ENCODE results near the gene PGAM1.

PGAM1 gene

DNA sequence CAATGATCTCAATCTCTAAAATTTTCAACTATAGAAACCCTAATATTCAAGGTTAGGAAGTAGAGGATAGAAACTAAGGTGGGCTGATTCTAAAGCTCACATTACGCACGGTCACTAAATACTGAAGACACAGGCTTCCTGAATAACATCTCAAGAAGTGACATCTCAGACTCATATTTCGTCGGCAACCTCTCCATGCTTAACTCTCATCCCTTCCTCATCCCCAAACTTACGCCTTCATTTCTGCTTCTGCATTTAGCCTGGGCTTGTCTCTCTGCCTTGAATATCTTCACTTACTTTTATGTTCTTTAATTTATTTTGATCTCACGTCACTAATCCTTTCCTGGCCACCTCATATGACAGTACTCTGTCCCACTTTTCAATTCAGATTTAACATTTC is 9.2 kb downstream of the PGAM1 start:
- no peak for DNase-seq (ENCODE audit: low spot score)
- Histone ChIP-seq H2BK120ac (ENCODE audit: low read depth, low read length) (no peak overlapping the region), H3K4me3 (ENCODE audit: low read length in 2 of 2) (no peak overlapping the region), H2AFZ (ENCODE audit: low read length) (no peak overlapping the region), H4K8ac (ENCODE audit: low read depth, low read length) (no peak overlapping the region), H2AK5ac (ENCODE audit: low read depth, low read length) (no peak overlapping the region), H3K4me2 (ENCODE audit: insufficient read depth, low read length, poor library complexity, severe bottlenecking) (no peak overlapping the region), H3K36me3 (replicated peaks in 1 of 2; ENCODE audit: control insufficient read depth in 2 of 2, insufficient read depth in 2 of 2, low read length in 2 of 2) (peaks cover 36 to 87% of the 10 kb centered on the region in 2 donors), H3K18ac (ENCODE audit: low read length) (no peak overlapping the region), H2BK12ac (ENCODE audit: low read length) (no peak overlapping the region), H3K27me3 (ENCODE audit: control insufficient read depth in 3 of 3, insufficient read depth in 3 of 3, low read depth in 1 of 3, low read length in 3 of 3) (no peaks in the 10 kb centered on the region), H3K14ac (ENCODE audit: low read length) (no peak overlapping the region), H3K27ac (replicated peaks; ENCODE audit: low read length) (no peak overlapping the region), H3K23ac (ENCODE audit: low read depth, low read length, poor library complexity) (no peak overlapping the region), H3K9ac (ENCODE audit: low read depth, low read length, poor library complexity) (no peak overlapping the region), H4K91ac (ENCODE audit: low read depth, low read length, poor library complexity) (no peak overlapping the region), H3K4me1 (ENCODE audit: control insufficient read depth in 2 of 2, insufficient read depth in 1 of 2, low read depth in 1 of 2, low read length in 2 of 2) (no peaks in the 10 kb centered on the region), H2BK5ac (ENCODE audit: low read length) (no peak overlapping the region), H3K4ac (ENCODE audit: low read length) (no peak overlapping the region), H3K9me3 (replicated peaks in 1 of 2; ENCODE audit: control insufficient read depth in 2 of 2, insufficient read depth in 1 of 2, low read depth in 1 of 2, low read length in 2 of 2) (no peaks in the 10 kb centered on the region), H2BK15ac (ENCODE audit: low read length) (no peak overlapping the region), H3K79me1 (ENCODE audit: low read depth, low read length) (no peaks in the 10 kb centered on the region)
- 100% methylated on average over 3 of the region's 6 CpGs; no CpG with 5 or more reads in 1 of the 2 donors for WGBS, 2 donors (ENCODE audit: extremely low coverage in 2 of 2, insufficient read length in 2 of 2, insufficient replicate concordance in 1 of 2)

GRCh38 chr10:97442277-97442676 is 16.3 kb downstream of the PGAM1 start:
- no peak overlapping the region for H4K91ac ChIP-seq (ENCODE audit: low read depth, low read length, poor library complexity)
- no peaks in the 10 kb centered on the region for H3K27me3 ChIP-seq (ENCODE audit: control insufficient read depth in 3 of 3, insufficient read depth in 3 of 3, low read depth in 1 of 3, low read length in 3 of 3)
- H3K36me3 ChIP-seq (replicated peaks in 1 of 2; ENCODE audit: control insufficient read depth in 2 of 2, insufficient read depth in 2 of 2, low read length in 2 of 2) = peaks cover 7 to 56% of the 10 kb centered on the region in 2 donors
- H3K4me1 ChIP-seq (ENCODE audit: control insufficient read depth in 2 of 2, insufficient read depth in 1 of 2, low read depth in 1 of 2, low read length in 2 of 2) = peaks cover 3 to 5% of the 10 kb centered on the region in 2 donors
- no peak overlapping the region for H3K4me2 ChIP-seq (ENCODE audit: insufficient read depth, low read length, poor library complexity, severe bottlenecking)
- H3K9me3 ChIP-seq (replicated peaks in 1 of 2; ENCODE audit: control insufficient read depth in 2 of 2, insufficient read depth in 1 of 2, low read depth in 1 of 2, low read length in 2 of 2) = no peaks in the 10 kb centered on the region
- H2AFZ ChIP-seq (ENCODE audit: low read length) = no peak overlapping the region
- H3K4me3 ChIP-seq (ENCODE audit: low read length in 2 of 2) = no peak overlapping the region
- no peak overlapping the region for H3K18ac ChIP-seq (ENCODE audit: low read length)
- H2AK5ac ChIP-seq (ENCODE audit: low read depth, low read length) = no peak overlapping the region
- H3K9ac ChIP-seq (ENCODE audit: low read depth, low read length, poor library complexity) = no peak overlapping the region
- no peak for DNase-seq (ENCODE audit: low spot score)
- no peak overlapping the region for H3K4ac ChIP-seq (ENCODE audit: low read length)
- no peak overlapping the region for H2BK5ac ChIP-seq (ENCODE audit: low read length)
- H2BK120ac ChIP-seq (ENCODE audit: low read depth, low read length) = no peak overlapping the region
- peaks cover 7% of the 10 kb centered on the region for H3K79me1 ChIP-seq (ENCODE audit: low read depth, low read length)
- H2BK12ac ChIP-seq (ENCODE audit: low read length) = no peak overlapping the region
- H3K23ac ChIP-seq (ENCODE audit: low read depth, low read length, poor library complexity) = no peak overlapping the region
- WGBS, 2 donors (ENCODE audit: extremely low coverage in 2 of 2, insufficient read length in 2 of 2, insufficient replicate concordance in 1 of 2) = no CpG with 5 or more reads among the region's 1 CpG
- H3K27ac ChIP-seq (replicated peaks; ENCODE audit: low read length) = no peak overlapping the region
- no peak overlapping the region for H3K14ac ChIP-seq (ENCODE audit: low read length)
- H4K8ac ChIP-seq (ENCODE audit: low read depth, low read length) = no peak overlapping the region
- H2BK15ac ChIP-seq (ENCODE audit: low read length) = no peak overlapping the region

DNA sequence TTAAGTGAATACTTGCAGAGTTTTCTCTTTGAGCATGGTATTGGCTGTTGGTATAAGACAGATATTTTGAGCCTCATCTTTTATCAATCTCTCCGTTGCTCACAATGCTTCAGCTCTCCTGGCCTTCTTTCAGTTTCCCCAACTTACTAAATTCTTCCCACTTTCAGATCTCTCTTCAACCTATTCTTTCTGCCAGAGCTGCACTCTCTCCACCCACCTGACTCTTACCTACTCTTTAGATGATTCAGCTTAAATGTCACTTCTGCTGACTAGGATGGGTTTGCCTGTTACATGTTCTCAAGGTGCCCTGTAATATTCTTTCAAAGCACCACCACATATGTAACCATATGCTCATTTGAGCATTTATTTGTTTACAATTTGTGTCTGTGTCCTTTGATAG is 18.2 kb downstream of the PGAM1 start:
- no peak overlapping the region for H2BK5ac ChIP-seq (ENCODE audit: low read length)
- no peak for DNase-seq (ENCODE audit: low spot score)
- no peak overlapping the region for H3K23ac ChIP-seq (ENCODE audit: low read depth, low read length, poor library complexity)
- H3K36me3 ChIP-seq (replicated peaks in 1 of 2; ENCODE audit: control insufficient read depth in 2 of 2, insufficient read depth in 2 of 2, low read length in 2 of 2) = peaks cover 5 to 45% of the 10 kb centered on the region in 2 donors
- no peak overlapping the region for H3K18ac ChIP-seq (ENCODE audit: low read length)
- peaks cover 7% of the 10 kb centered on the region for H3K79me1 ChIP-seq (ENCODE audit: low read depth, low read length)
- H2BK120ac ChIP-seq (ENCODE audit: low read depth, low read length) = no peak overlapping the region
- H2BK15ac ChIP-seq (ENCODE audit: low read length) = no peak overlapping the region
- no peak overlapping the region for H2AK5ac ChIP-seq (ENCODE audit: low read depth, low read length)
- no peak overlapping the region for H4K8ac ChIP-seq (ENCODE audit: low read depth, low read length)
- H3K14ac ChIP-seq (ENCODE audit: low read length) = no peak overlapping the region
- no peak overlapping the region for H2AFZ ChIP-seq (ENCODE audit: low read length)
- H3K4ac ChIP-seq (ENCODE audit: low read length) = no peak overlapping the region
- H3K27me3 ChIP-seq (ENCODE audit: control insufficient read depth in 3 of 3, insufficient read depth in 3 of 3, low read depth in 1 of 3, low read length in 3 of 3) = no peaks in the 10 kb centered on the region
- H3K4me3 ChIP-seq (ENCODE audit: low read length in 2 of 2) = peak overlapping the region in 1 of 2 donors; percentile 80
- no peak overlapping the region for H2BK12ac ChIP-seq (ENCODE audit: low read length)
- no CpG with 5 or more reads among the region's 1 CpG for WGBS, 2 donors (ENCODE audit: extremely low coverage in 2 of 2, insufficient read length in 2 of 2, insufficient replicate concordance in 1 of 2)
- H3K4me1 ChIP-seq (ENCODE audit: control insufficient read depth in 2 of 2, insufficient read depth in 1 of 2, low read depth in 1 of 2, low read length in 2 of 2) = peaks cover 5% of the 10 kb centered on the region in 2 donors
- H3K27ac ChIP-seq (replicated peaks; ENCODE audit: low read length) = no peak overlapping the region
- no peak overlapping the region for H4K91ac ChIP-seq (ENCODE audit: low read depth, low read length, poor library complexity)
- H3K4me2 ChIP-seq (ENCODE audit: insufficient read depth, low read length, poor library complexity, severe bottlenecking) = no peak overlapping the region
- no peak overlapping the region for H3K9ac ChIP-seq (ENCODE audit: low read depth, low read length, poor library complexity)
- no peaks in the 10 kb centered on the region for H3K9me3 ChIP-seq (replicated peaks in 1 of 2; ENCODE audit: control insufficient read depth in 2 of 2, insufficient read depth in 1 of 2, low read depth in 1 of 2, low read length in 2 of 2)

GRCh38 chr10:97445357-97445721 is 19.3 kb downstream of the PGAM1 start:
- H3K27me3 ChIP-seq (ENCODE audit: control insufficient read depth in 3 of 3, insufficient read depth in 3 of 3, low read depth in 1 of 3, low read length in 3 of 3) = no peaks in the 10 kb centered on the region
- WGBS, 2 donors (ENCODE audit: extremely low coverage in 2 of 2, insufficient read length in 2 of 2, insufficient replicate concordance in 1 of 2) = no CpG with 5 or more reads among the region's 13 CpGs
- H3K79me1 ChIP-seq (ENCODE audit: low read depth, low read length) = peaks cover 7% of the 10 kb centered on the region
- peaks cover 5 to 38% of the 10 kb centered on the region in 2 donors for H3K36me3 ChIP-seq (replicated peaks in 1 of 2; ENCODE audit: control insufficient read depth in 2 of 2, insufficient read depth in 2 of 2, low read length in 2 of 2)
- H3K4ac ChIP-seq (ENCODE audit: low read length) = no peak overlapping the region
- H2BK5ac ChIP-seq (ENCODE audit: low read length) = no peak overlapping the region
- H3K14ac ChIP-seq (ENCODE audit: low read length) = no peak overlapping the region
- no peak overlapping the region for H2BK120ac ChIP-seq (ENCODE audit: low read depth, low read length)
- peak overlapping the region; percentile 5 for H3K23ac ChIP-seq (ENCODE audit: low read depth, low read length, poor library complexity)
- peak overlapping the region; percentile 80 to 95 for H3K4me3 ChIP-seq (ENCODE audit: low read length in 2 of 2)
- peaks cover 6 to 9% of the 10 kb centered on the region in 2 donors for H3K4me1 ChIP-seq (ENCODE audit: control insufficient read depth in 2 of 2, insufficient read depth in 1 of 2, low read depth in 1 of 2, low read length in 2 of 2)
- H2AK5ac ChIP-seq (ENCODE audit: low read depth, low read length) = no peak overlapping the region
- no peak overlapping the region for H2BK12ac ChIP-seq (ENCODE audit: low read length)
- peak overlapping the region; percentile 75 for H3K4me2 ChIP-seq (ENCODE audit: insufficient read depth, low read length, poor library complexity, severe bottlenecking)
- H4K91ac ChIP-seq (ENCODE audit: low read depth, low read length, poor library complexity) = no peak overlapping the region
- no peak overlapping the region for H3K27ac ChIP-seq (replicated peaks; ENCODE audit: low read length)
- H3K9me3 ChIP-seq (replicated peaks in 1 of 2; ENCODE audit: control insufficient read depth in 2 of 2, insufficient read depth in 1 of 2, low read depth in 1 of 2, low read length in 2 of 2) = no peaks in the 10 kb centered on the region
- no peak for DNase-seq (ENCODE audit: low spot score)
- peak overlapping the region; percentile 93 for H3K9ac ChIP-seq (ENCODE audit: low read depth, low read length, poor library complexity)
- no peak overlapping the region for H2BK15ac ChIP-seq (ENCODE audit: low read length)
- peak overlapping the region; percentile 95 for H2AFZ ChIP-seq (ENCODE audit: low read length)
- peak overlapping the region; percentile 79 for H3K18ac ChIP-seq (ENCODE audit: low read length)
- no peak overlapping the region for H4K8ac ChIP-seq (ENCODE audit: low read depth, low read length)

All from neuronal stem cell (in vitro differentiated cells).